Measurements from ENCODE around the gene SF3B6. TPM values are rescaled to one million over a fixed set of nuclear protein-coding genes. Genes with fewer than 3 reads are reported as not detected.

Gene SF3B6
- total and polyA plus RNA-seq, 2 donors (not counting 1 experiment from before 2014, with no cell fraction given): 134 to 210 TPM

GRCh38 chr2:24104906-24105305 lies 28.8 kb upstream of the SF3B6 start:
- H2AFZ ChIP-seq (ENCODE audit: low read length): no peak overlapping the region
- no peak for DNase-seq (ENCODE audit: low read depth in 2 of 2)
- H3K4me3 ChIP-seq (replicated peaks in 1 of 4; ENCODE audit: control extremely low read depth in 1 of 4, insufficient read depth in 1 of 4, low read depth in 3 of 4, low read length in 4 of 4): no peak overlapping the region
- no peak overlapping the region for H3K9ac ChIP-seq (ENCODE audit: insufficient read depth, low read length)
- H3K9me3 ChIP-seq (ENCODE audit: control insufficient read depth, insufficient read depth, low read depth, low read length): no peaks in the 10 kb centered on the region
- H3K4me2 ChIP-seq (ENCODE audit: extremely low read depth, insufficient read depth, low read length): no peak overlapping the region
- H4K20me1 ChIP-seq (ENCODE audit: control insufficient read depth, extremely low read depth, insufficient read depth, low read length): no peaks in the 10 kb centered on the region
- no peaks in the 10 kb centered on the region for H3K4me1 ChIP-seq (ENCODE audit: control insufficient read depth, extremely low read depth, insufficient read depth, low read length)
- no peaks in the 10 kb centered on the region for H3K27me3 ChIP-seq (ENCODE audit: control insufficient read depth, insufficient read depth, low read length)
- no peaks in the 10 kb centered on the region for H3K36me3 ChIP-seq (ENCODE audit: control insufficient read depth, insufficient read depth, low read length)
- no peak overlapping the region for H3K27ac ChIP-seq (ENCODE audit: insufficient read depth, low read length)
- no peak for TF ChIP-seq EZH2 (IDR thresholded peaks at IDR 0.05; ENCODE audit: low read length, missing control alignments)
- no peaks in the 10 kb centered on the region for H3K79me2 ChIP-seq (ENCODE audit: control insufficient read depth, insufficient read depth, low read length)

GRCh38 chr2:24104110-24104650 lies 28.1 kb upstream of the SF3B6 start:
- no peak overlapping the region for H2AFZ ChIP-seq (ENCODE audit: low read length)
- H3K9ac ChIP-seq (ENCODE audit: insufficient read depth, low read length): no peak overlapping the region
- H3K4me3 ChIP-seq (replicated peaks in 1 of 4; ENCODE audit: control extremely low read depth in 1 of 4, insufficient read depth in 1 of 4, low read depth in 3 of 4, low read length in 4 of 4): no peak overlapping the region
- no peaks in the 10 kb centered on the region for H3K9me3 ChIP-seq (ENCODE audit: control insufficient read depth, insufficient read depth, low read depth, low read length)
- H3K27ac ChIP-seq (ENCODE audit: insufficient read depth, low read length): no peak overlapping the region
- H3K4me2 ChIP-seq (ENCODE audit: extremely low read depth, insufficient read depth, low read length): no peak overlapping the region
- H3K4me1 ChIP-seq (ENCODE audit: control insufficient read depth, extremely low read depth, insufficient read depth, low read length): no peaks in the 10 kb centered on the region
- H3K27me3 ChIP-seq (ENCODE audit: control insufficient read depth, insufficient read depth, low read length): no peaks in the 10 kb centered on the region
- TF ChIP-seq CTCF (conservative IDR thresholded peaks at IDR 0.05 in 1 of 2, IDR thresholded peaks at IDR 0.05 in 1 of 2; ENCODE audit: low read depth in 1 of 2, low read length in 2 of 2) (no peak), EZH2 (IDR thresholded peaks at IDR 0.05; ENCODE audit: low read length, missing control alignments) (no peak)
- H3K79me2 ChIP-seq (ENCODE audit: control insufficient read depth, insufficient read depth, low read length): no peaks in the 10 kb centered on the region
- no peaks in the 10 kb centered on the region for H3K36me3 ChIP-seq (ENCODE audit: control insufficient read depth, insufficient read depth, low read length)
- DNase-seq (ENCODE audit: low read depth in 2 of 2): no peak
- no peaks in the 10 kb centered on the region for H4K20me1 ChIP-seq (ENCODE audit: control insufficient read depth, extremely low read depth, insufficient read depth, low read length)

- H3K36me3 ChIP-seq (ENCODE audit: control insufficient read depth, insufficient read depth, low read length): no peaks in the 10 kb centered on the region
- TF ChIP-seq CTCF (conservative IDR thresholded peaks at IDR 0.05 in 1 of 2, IDR thresholded peaks at IDR 0.05 in 1 of 2; ENCODE audit: low read depth in 1 of 2, low read length in 2 of 2) (no peak), EZH2 (IDR thresholded peaks at IDR 0.05; ENCODE audit: low read length, missing control alignments) (no peak)
- H4K20me1 ChIP-seq (ENCODE audit: control insufficient read depth, extremely low read depth, insufficient read depth, low read length): no peaks in the 10 kb centered on the region
- no peak overlapping the region for H3K4me3 ChIP-seq (replicated peaks in 1 of 4; ENCODE audit: control extremely low read depth in 1 of 4, insufficient read depth in 1 of 4, low read depth in 3 of 4, low read length in 4 of 4)
- H3K4me1 ChIP-seq (ENCODE audit: control insufficient read depth, extremely low read depth, insufficient read depth, low read length): no peaks in the 10 kb centered on the region
- H3K27me3 ChIP-seq (ENCODE audit: control insufficient read depth, insufficient read depth, low read length): no peaks in the 10 kb centered on the region
- no peaks in the 10 kb centered on the region for H3K79me2 ChIP-seq (ENCODE audit: control insufficient read depth, insufficient read depth, low read length)
- no peak overlapping the region for H3K4me2 ChIP-seq (ENCODE audit: extremely low read depth, insufficient read depth, low read length)
- H3K9ac ChIP-seq (ENCODE audit: insufficient read depth, low read length): no peak overlapping the region
- no peaks in the 10 kb centered on the region for H3K9me3 ChIP-seq (ENCODE audit: control insufficient read depth, insufficient read depth, low read depth, low read length)
- no peak overlapping the region for H3K27ac ChIP-seq (ENCODE audit: insufficient read depth, low read length)
- H2AFZ ChIP-seq (ENCODE audit: low read length): no peak overlapping the region
- no peak for DNase-seq (ENCODE audit: low read depth in 2 of 2)
Measured at GRCh38 chr2:24102677-24103076, 26.6 kb upstream of the SF3B6 start.

Measured in fibroblast of lung (primary cell).